Placental pericyte (primary cell): Measurements from ENCODE around the gene EDEM1. TPM values are rescaled to one million over a fixed set of nuclear protein-coding genes. Genes with fewer than 3 reads are reported as not detected.

ENCODE experiments used
- small RNA-seq: library from RNA; depleted of rRNA; stranded (forward); fragments of <200 nt; gene quantifications from one replicate; pipeline ENCODE3, GENCODE V24; 2012; ENCODE audit warnings: low replicate concordance
- total RNA-seq: library from RNA; depleted of rRNA; stranded (reverse); fragments of >200 nt; gene quantifications from 2 replicates; pipeline ENCODE4 v1.2.3, GENCODE V29; 2012

EDEM1 gene
- total RNA-seq = 86.6 and 135 TPM in 2 replicates

DNA sequence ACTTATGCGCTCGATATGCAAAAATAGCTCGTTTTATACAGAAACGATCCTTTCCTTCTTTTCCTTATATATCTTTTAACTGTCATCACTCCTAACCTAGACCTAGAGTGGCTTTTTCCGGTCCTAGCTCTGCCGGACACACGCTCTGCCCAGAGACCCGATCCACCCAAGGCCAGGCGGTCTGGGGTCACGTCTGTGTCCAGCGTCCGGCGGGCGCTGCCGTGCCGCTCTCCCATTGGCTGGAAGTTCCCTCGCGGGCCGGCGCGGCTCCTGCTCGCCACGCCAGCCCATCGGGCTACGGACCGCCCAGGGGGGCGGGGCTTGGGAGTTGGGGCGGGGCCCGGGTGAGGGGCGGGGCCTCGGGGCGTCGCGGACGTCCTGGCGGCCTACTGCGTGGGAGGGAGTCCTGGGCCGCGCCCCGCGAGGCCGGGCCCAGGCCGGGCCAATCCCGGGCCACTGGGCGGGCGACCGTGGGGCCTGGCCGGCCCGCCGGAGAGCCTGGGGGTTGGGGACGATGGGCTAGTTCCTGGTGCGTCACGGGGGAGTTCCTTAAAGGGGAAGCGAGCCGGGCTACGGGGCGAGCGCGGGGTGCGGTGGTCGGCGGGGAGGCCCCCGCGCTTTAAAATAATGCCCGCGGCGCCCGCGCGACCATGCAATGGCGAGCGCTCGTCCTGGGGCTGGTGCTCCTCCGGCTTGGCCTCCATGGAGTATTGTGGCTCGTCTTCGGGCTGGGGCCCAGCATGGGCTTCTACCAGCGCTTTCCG, at the start of gene EDEM1:
Gene EDEM1, plus strand, starts transcription at position 552 of the 764 bp plus-strand sequence. Its CDS starts 99 bp downstream, at position 651.

Small RNA genes within 50 kb of the gene (small RNA-seq; reads per million reads assigned to genes)
- gene MIR4790 = not detected
- not detected for gene RN7SL553P

Other genes with a start within 250 kb of the EDEM1 start
- 89.9 and 119 TPM in 2 replicates for gene BHLHE40, start 208.3 kb upstream of the EDEM1 start, total RNA-seq
- 53.3 and 103 TPM in 2 replicates for gene ARL8B, start 65.4 kb upstream of the EDEM1 start, total RNA-seq